ENCODE data around the gene GBGT1. TPM values are rescaled to one million over a fixed set of nuclear protein-coding genes. Genes with fewer than 3 reads are reported as not detected.

Gene GBGT1
- total RNA-seq, 1 experiment from 2014 or later: 16.5 TPM

- TF ChIP-seq, protein P1, sequence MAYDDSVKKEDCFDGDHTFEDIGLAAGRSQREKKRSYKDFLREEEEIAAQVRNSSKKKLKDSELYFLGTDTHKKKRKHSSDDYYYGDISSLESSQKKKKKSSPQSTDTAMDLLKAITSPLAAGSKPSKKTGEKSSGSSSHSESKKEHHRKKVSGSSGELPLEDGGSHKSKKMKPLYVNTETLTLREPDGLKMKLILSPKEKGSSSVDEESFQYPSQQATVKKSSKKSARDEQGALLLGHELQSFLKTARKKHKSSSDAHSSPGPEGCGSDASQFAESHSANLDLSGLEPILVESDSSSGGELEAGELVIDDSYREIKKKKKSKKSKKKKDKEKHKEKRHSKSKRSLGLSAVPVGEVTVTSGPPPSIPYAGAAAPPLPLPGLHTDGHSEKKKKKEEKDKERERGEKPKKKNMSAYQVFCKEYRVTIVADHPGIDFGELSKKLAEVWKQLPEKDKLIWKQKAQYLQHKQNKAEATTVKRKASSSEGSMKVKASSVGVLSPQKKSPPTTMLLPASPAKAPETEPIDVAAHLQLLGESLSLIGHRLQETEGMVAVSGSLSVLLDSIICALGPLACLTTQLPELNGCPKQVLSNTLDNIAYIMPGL (CRISPR knock-in tag; IDR thresholded peaks at IDR 0.05): no peak
- TF ChIP-seq, protein P2, sequence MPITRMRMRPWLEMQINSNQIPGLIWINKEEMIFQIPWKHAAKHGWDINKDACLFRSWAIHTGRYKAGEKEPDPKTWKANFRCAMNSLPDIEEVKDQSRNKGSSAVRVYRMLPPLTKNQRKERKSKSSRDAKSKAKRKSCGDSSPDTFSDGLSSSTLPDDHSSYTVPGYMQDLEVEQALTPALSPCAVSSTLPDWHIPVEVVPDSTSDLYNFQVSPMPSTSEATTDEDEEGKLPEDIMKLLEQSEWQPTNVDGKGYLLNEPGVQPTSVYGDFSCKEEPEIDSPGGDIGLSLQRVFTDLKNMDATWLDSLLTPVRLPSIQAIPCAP (CRISPR knock-in tag; IDR thresholded peaks at IDR 0.05): no peak
These were observed 44.4 kb downstream of the GBGT1 start (continued) for GRCh38 chr9:133119103-133119845.

- Mint-ChIP-seq H3K27me3 (ENCODE audit: low read depth) (peaks cover 46% of the 10 kb centered on the region), H3K4me1 (peaks cover 12% of the 10 kb centered on the region), H3K27ac (no peak overlapping the region), H3K36me3 (no peaks in the 10 kb centered on the region), H3K9me3 (no peaks in the 10 kb centered on the region), H3K4me3 (no peak overlapping the region)
- DNase-seq (ENCODE audit: low spot score): no peak
- POLR2A ChIA-PET: no interaction called here
- CTCF ChIA-PET: interaction anchor here (1.1 to 6.0 kb wide), 8 partner anchors 9 to 120 kb away, joined by 3 to 70 read pairs (median 6); no protein-coding TSS in a partner anchor
- no peak for TF ChIP-seq ZBTB21 (CRISPR knock-in tag; IDR thresholded peaks at IDR 0.05; ENCODE audit: borderline replicate concordance)
- TF ChIP-seq SMAD3 (CRISPR knock-in tag; IDR thresholded peaks at IDR 0.05; ENCODE audit: borderline replicate concordance): no peak
- no peak for TF ChIP-seq NR1H2 (CRISPR knock-in tag; IDR thresholded peaks at IDR 0.05)
- ATAC-seq: no peak
These were observed 45.1 kb downstream of the GBGT1 start for GRCh38 chr9:133118568-133118967.

GRCh38 chr9:133118179-133118520, 45.6 kb downstream of the GBGT1 start:
- DNase-seq (ENCODE audit: low spot score) (no peak), ATAC-seq (no peak)
- ChIA-PET CTCF (interaction anchor here (1.2 to 6.0 kb wide), 6 partner anchors 12 to 121 kb away, joined by 3 to 70 read pairs (median 6); no protein-coding TSS in a partner anchor), POLR2A (no interaction called here)
- no peak overlapping the region for H3K27ac Mint-ChIP-seq
- no peaks in the 10 kb centered on the region for H3K36me3 Mint-ChIP-seq
- H3K9me3 Mint-ChIP-seq: no peaks in the 10 kb centered on the region
- no peak overlapping the region for H3K4me3 Mint-ChIP-seq
- peaks cover 46% of the 10 kb centered on the region for H3K27me3 Mint-ChIP-seq (ENCODE audit: low read depth)
- H3K4me1 Mint-ChIP-seq: peaks cover 12% of the 10 kb centered on the region
- TF ChIP-seq SMAD4 (CRISPR knock-in tag; IDR thresholded peaks at IDR 0.05) (no peak), SMAD3 (CRISPR knock-in tag; IDR thresholded peaks at IDR 0.05; ENCODE audit: borderline replicate concordance) (no peak), ETV6 (CRISPR knock-in tag; IDR thresholded peaks at IDR 0.05) (no peak), PREB (CRISPR knock-in tag; IDR thresholded peaks at IDR 0.05; ENCODE audit: borderline replicate concordance) (no peak), ATF3 (CRISPR knock-in tag; conservative IDR thresholded peaks at IDR 0.05) (no peak), RORB (CRISPR knock-in tag; IDR thresholded peaks at IDR 0.05) (no peak), ATF6 (CRISPR knock-in tag; IDR thresholded peaks at IDR 0.05) (no peak), HMGA2 (CRISPR knock-in tag; IDR thresholded peaks at IDR 0.05) (no peak), NFE2L1 (CRISPR knock-in tag; IDR thresholded peaks at IDR 0.05) (no peak), ZSCAN18 (CRISPR knock-in tag; IDR thresholded peaks at IDR 0.05) (no peak), OVOL2 (CRISPR knock-in tag; IDR thresholded peaks at IDR 0.05; ENCODE audit: borderline replicate concordance) (no peak)
- TF ChIP-seq, protein P3, sequence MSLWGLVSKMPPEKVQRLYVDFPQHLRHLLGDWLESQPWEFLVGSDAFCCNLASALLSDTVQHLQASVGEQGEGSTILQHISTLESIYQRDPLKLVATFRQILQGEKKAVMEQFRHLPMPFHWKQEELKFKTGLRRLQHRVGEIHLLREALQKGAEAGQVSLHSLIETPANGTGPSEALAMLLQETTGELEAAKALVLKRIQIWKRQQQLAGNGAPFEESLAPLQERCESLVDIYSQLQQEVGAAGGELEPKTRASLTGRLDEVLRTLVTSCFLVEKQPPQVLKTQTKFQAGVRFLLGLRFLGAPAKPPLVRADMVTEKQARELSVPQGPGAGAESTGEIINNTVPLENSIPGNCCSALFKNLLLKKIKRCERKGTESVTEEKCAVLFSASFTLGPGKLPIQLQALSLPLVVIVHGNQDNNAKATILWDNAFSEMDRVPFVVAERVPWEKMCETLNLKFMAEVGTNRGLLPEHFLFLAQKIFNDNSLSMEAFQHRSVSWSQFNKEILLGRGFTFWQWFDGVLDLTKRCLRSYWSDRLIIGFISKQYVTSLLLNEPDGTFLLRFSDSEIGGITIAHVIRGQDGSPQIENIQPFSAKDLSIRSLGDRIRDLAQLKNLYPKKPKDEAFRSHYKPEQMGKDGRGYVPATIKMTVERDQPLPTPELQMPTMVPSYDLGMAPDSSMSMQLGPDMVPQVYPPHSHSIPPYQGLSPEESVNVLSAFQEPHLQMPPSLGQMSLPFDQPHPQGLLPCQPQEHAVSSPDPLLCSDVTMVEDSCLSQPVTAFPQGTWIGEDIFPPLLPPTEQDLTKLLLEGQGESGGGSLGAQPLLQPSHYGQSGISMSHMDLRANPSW (CRISPR knock-in tag; conservative IDR thresholded peaks at IDR 0.05; ENCODE audit: low read depth): no peak
- TF ChIP-seq, protein P4, sequence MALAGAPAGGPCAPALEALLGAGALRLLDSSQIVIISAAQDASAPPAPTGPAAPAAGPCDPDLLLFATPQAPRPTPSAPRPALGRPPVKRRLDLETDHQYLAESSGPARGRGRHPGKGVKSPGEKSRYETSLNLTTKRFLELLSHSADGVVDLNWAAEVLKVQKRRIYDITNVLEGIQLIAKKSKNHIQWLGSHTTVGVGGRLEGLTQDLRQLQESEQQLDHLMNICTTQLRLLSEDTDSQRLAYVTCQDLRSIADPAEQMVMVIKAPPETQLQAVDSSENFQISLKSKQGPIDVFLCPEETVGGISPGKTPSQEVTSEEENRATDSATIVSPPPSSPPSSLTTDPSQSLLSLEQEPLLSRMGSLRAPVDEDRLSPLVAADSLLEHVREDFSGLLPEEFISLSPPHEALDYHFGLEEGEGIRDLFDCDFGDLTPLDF (CRISPR knock-in tag; IDR thresholded peaks at IDR 0.05): no peak
- TF ChIP-seq, protein P5, sequence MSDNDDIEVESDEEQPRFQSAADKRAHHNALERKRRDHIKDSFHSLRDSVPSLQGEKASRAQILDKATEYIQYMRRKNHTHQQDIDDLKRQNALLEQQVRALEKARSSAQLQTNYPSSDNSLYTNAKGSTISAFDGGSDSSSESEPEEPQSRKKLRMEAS (CRISPR knock-in tag; IDR thresholded peaks at IDR 0.05): no peak

All from WTC11 (cell line).